DMS79 treated with DMSO at 0.1 percent for 48 hours (cell line): ENCODE data around the gene CHKB.
"Not testable (repeated sequence)": the region's sequence is repeated elsewhere in the genome, so short reads cannot be mapped to it uniquely, and the experiment has no call there.

Experiments used
- DNase-seq: peaks from one replicate; lab custom pipeline; 2025; lab: John Stamatoyannopoulos, UW

Gene CHKB

DNA sequence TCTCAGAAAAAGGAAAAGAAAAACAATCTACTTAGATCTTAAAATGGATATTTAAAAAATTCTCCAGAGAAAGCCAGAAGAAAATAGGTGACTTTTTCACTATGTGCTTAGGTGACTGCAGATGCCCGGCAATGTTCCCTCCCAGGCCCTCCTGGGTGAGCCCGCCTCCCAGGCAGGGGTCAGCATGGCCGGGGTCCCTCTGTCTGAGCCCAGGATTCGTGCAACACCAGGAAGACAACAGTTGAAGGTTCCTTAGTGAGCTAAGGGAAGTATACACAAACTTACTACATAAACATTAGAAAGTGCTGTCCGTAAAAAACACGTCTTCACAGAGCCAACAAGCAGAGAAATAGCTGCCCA is 29.5 kb upstream of the CHKB start:
- DNase-seq, result no peak

DNA sequence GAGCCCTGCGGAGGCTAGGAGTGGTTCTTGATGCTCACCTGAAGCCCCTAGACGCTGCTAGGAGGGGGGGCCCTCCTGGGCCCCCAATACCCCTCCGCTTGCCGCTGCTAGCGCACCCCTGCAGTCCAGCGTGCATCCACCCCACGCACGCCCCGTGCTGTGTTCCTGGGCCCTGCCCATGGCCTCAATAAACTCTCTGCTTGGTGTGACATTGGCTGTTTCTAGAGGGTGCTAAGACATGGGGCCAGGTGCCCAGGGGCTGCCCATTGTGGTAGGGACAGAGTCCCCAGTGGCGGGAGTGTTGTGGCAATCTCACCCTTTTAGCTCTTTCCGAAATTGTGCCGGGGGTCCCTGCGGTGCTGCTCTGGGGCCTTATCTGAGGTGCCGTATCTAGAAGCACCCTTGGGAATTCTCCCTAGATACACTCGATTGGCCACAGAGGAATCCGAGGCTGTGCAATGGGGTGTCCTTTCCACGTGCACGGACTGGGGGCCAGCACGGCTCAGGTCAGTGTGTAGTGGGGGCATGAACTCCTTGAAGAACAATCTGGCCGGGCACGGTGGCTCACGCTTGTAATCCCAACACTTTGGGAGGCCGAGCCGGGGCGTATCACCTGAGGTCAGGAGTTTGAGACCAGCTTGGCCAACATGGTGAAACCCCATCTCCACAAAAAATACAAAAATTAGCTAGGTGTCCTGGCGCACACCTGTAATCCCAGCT is 28.9 kb upstream of the CHKB start:
- no peak for DNase-seq

DNA sequence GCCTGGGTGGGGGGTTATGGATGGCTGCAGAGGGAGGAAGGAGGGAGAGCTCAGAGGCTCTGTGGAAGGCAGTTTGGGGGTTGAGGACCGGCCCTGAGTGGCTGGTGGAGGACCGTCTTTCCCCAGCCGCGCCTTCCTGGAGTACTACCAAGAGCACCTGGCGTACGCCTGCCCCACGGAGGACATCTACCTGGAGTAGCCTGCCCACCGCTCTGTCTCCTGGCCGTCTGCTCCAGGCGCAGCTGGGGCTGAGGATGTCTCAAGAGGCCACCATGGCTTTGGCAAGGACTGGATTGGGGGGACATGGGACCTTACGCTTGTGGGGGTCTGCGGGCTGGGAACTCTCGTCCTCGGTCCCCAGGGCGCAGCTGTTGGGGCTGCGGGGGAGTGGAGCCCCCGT is 27.9 kb upstream of the CHKB start:
- no peak for DNase-seq

DNA sequence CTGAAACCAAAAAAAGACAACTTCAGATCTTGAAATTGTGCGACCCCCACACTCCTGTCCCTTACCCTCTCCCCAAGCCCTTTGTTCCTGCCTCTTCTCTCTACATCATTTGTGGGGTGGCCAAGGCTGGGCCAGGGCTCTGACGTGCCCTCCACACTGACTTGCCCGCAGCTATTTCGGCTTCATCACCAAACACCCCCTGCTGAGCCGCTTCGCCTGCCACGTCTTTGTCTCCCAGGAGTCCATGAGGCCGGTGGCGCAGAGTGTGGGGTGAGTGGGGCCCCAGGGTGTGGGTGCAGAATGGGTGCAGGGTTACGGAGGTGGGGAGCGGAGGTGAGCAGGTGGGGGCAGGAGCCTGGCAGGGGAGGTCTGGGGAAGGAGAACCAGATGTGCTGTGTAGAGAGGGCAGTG is 27.4 kb upstream of the CHKB start:
- DNase-seq, result no peak

DNA sequence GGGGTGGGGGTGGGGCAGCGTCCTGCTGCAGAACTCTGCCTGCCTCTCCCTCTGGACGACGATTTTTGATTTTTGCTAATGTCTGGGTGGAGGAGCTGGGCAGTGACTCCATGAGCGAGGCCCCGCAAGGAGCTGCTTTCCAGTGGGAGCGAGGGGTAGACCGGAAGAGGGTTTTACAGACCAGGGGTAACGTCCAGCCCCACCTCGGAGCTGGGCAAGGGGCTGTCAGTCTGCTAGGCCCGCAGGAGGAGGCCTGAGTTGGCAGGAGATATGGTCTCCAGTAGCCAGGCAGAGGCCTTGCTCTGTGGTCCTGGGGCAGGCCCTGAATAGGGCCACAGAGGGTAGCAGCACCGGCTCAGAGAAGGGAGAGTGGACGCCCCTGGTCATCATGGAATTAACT is 26.9 kb upstream of the CHKB start:
- no peak for DNase-seq

DNA sequence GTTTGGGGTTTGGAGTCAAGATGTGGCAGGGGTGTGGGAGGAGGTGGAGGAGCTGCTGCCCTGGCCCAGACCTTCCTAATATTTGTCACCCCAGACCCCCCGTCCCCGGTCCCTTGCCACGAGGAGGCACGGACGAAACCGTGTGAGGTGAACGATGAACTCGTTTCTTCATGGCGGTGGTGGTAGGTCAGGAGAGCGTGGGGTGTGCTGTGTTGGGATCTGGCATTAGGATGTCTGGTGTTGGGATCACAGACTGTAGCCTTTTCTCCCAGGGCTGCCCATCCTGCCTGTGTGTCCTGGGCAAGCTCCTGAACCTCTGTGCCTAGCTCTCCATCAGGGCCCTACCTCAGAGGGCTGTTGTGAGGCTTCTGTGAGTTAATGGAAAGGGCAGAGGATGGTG is 26.3 kb upstream of the CHKB start:
- DNase-seq, result no peak

DNA sequence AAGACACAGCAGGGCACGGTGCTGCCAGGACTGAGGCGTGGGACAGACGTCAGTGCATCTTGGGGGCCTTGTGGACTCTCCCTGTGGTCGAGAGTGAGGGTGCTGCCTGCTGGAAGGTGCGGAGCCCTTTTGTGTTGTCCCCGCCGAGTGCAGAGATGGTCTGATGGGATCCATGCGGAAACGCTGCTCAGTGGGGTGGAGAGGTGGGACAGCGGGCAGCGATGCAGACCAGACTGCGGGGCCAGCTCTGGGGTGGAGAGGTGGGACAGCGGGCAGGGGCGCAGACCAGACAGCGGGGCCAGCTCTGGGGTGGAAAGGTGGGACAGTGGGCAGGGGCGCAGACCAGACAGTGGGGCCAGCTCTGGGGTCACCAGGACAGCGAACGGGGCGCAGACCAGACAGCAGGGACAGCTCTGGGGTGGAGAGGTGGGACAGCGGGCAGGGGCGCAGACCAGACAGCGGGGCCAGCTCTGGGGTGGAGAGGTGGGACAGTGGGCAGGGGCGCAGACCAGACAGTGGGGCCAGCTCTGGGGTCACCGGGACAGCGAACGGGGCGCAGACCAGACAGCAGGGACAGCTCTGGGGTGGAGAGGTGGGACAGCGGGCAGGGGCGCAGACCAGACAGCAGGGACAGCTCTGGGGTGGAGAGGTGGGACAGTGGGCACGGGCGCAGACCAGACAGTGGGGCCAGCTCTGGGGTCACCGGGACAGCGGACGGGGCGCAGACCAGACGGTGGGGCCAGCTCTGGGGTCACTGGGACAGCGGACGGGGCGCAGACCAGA is 25.6 kb upstream of the CHKB start:
- DNase-seq, result not testable (repeated sequence)

DNA sequence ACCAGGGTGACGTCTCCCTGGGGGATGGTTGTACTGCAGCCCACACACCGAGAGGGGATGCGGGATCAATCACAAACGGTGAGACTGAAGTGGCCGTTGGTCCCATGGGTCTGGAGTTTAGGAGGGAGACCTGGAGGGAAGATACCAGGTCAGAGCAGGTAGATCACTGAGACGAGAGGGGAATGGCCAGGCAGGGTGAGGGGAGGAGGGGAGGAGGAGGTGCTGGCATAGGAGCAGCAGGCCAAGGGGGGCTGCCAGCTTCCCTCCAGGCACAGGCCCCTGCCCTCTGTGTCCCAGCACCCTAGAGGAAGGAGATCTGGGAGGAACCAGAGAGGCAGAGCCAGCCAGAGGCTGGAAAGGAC is 25.0 kb upstream of the CHKB start:
- DNase-seq, result no peak

DNA sequence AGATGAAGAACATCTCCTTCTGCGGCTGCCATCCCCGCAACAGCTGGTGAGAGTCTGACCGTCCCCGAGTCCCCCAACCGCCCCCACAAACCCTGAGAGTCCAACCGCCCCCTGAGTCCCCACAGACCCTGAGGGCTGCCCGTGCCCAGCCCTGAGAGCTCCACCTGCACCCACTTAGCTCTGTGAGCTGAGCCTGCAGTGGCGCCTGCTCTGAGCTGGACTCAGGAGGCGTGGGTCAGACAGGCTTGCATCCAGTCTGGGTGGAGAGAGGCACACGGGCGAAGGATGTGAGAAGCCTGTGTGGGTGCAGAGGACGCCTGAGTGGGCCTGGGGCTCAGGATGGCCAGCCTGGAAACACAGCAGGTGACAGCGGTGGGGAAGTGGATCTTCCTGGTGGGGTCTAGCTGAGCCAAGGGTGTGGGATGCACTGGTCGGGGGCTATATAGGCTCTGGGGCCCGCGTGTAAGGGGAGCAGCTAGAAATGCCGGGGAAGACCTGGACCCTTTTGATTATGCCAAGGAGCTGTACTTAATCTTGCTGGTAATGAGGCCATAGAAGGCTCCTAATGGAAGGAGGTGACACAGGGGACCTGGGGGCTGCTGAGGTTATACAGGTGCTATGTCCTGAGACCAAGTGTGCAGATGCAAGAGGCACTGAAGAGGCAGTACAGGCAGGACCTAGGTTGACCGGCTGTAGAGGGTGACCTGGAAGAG is 24.5 kb upstream of the CHKB start:
- no peak for DNase-seq

DNA sequence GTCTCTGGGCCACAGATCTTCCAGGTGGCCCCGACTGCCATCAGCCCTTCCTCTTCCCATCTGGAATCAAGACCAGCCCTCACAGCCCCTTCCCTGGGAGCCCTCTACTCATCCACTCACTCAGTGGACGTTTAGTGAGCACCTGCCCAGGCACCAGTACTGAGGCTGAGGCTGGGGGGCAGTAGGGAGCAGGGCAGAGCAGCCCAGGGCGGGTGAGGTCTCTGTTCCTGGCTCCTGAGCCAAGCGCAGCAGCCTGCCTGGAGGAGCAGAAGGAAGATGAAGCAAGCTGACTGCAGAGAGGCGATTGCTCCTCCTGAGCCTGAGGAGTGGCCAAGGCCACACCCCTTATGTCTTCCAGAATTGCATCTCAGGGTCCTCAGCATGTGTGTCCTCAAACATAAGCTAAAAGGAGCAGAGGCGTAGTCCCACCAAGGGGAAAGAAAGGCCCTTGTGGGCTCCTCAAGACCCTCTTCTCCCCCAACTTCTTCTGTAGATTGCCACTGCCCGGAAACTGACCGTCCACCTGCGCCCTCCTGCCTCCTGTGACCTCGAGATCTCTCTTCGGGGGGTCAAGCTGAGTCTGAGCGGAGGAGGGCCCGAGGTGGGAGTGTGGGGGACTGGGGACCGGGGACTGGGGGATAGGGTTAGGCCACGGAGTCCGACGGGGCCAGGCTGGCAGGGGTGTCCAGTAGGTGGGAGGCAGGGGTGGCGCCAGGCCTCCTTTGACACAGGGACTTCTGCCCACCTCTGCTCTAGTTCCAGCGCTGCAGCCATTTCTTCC is 23.7 kb upstream of the CHKB start:
- DNase-seq, result no peak

DNA sequence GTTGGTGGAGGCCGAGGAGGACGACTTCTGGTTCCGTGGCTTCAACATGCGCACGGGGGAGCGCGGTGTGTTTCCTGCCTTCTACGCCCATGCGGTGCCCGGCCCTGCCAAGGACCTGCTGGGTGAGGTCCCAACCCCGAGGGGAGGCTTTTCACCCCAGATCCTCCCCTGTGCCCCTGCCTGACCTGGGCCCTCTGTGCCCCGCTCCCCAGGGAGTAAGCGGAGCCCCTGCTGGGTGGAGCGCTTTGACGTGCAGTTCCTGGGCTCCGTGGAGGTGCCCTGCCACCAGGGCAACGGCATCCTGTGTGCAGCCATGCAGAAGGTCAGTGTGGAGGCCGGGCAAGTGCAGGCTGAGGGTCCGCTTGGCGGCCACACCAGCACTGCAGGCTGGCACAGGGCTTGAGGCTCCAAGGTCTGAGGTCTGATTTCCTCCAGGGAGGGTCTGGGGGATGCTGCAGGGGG is 23.0 kb upstream of the CHKB start:
- DNase-seq, result no peak

DNA sequence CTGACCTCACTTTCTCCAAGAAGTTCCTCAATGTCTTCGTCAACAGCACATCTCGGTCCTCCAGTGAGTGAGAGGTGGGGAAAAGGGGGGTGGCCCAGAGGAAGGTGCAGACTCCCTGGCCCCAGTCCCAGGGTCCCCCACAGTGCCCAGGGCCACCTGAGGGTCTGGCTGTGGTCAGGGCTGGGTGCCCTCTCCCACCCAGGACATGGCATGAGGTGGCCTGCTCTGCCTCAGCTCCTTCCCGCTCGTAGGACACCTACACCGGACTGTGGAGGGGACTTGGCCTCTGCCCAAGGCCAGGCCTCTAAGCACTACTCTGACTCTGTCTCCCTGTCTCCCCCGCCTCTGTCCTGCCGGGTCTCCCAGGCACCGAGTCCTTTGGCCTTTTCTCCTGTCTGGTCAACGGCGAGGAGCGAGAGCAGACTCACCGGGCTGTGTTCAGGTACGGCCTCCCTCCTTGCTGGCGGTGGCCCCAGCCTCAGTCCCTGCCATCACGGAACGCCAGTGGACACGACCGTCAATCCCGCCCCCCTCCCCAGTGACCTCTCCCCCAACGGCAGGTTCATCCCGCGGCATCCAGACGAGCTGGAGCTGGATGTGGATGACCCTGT is 22.5 kb upstream of the CHKB start:
- DNase-seq, result no peak

DNA sequence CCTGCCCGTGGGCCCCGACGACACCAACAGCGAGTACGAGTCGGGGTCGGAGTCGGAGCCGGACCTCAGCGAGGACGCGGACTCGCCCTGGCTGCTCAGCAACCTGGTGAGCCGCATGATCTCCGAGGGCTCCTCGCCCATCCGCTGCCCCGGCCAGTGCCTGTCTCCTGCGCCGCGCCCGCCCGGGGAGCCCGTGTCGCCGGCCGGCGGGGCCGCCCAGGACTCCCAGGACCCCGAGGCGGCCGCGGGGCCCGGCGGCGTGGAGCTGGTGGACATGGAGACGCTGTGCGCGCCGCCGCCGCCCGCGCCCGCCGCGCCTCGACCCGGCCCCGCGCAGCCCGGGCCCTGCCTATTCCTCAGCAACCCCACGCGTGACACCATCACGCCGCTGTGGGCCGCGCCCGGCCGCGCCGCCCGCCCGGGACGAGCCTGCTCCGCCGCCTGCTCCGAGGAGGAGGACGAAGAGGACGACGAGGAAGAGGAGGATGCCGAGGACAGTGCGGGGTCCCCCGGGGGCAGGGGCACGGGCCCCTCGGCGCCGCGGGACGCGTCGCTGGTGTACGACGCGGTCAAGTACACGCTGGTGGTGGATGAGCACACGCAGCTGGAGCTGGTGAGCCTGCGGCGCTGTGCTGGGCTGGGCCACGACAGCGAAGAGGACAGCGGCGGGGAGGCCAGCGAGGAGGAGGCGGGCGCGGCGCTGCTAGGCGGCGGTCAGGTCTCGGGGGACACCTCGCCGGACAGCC is 21.8 kb upstream of the CHKB start:
- DNase-seq, result no peak

DNA sequence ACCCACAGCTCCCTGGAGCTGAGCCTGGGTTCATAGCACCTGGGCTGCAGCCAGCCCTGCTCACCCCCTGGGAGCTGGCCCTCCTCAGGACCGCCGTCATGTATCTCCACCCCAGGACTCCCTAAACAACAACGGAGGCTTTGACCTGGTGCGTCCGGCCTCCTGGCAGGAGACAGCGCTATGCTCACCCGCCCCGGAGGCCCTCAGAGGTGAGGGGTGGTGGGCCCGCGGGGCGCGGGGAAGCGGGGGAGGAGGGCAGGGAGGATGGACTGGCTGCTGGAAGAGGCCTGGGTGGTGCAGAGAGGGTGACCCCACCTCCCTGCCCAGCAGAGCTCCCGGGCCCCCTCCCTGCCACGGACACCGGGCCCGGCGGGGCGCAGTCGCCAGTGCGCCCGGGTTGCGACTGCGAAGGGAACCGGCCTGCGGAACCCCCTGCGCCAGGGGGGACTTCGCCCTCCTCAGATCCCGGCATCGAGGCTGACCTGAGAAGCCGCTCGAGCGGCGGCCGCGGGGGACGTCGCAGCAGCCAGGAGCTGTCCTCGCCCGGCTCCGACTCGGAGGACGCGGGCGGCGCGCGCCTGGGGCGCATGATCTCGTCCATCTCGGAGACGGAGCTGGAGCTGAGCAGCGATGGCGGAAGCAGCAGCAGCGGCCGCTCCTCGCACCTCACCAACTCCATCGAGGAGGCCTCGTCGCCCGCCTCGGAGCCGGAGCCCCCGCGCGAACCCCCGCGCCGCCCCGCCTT is 21.0 kb upstream of the CHKB start:
- DNase-seq, result no peak

DNA sequence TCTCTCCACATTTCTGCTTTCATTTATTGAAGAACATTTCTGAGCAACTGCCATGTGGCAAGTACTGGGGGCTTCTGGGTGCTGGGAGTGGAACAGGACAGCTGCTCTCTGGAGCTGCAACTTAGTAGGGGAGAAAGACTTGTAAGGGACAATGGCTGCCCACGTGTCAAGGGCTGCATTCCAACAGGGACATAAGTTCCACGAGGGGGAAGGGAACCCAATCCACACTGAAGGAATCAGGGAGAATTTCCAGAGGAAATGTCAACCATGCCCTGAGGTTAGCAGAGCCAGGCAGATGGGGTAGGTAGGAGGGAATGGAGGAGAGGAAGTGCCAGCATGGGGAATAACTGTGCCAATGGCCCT is 19.7 kb upstream of the CHKB start:
- no peak for DNase-seq

DNA sequence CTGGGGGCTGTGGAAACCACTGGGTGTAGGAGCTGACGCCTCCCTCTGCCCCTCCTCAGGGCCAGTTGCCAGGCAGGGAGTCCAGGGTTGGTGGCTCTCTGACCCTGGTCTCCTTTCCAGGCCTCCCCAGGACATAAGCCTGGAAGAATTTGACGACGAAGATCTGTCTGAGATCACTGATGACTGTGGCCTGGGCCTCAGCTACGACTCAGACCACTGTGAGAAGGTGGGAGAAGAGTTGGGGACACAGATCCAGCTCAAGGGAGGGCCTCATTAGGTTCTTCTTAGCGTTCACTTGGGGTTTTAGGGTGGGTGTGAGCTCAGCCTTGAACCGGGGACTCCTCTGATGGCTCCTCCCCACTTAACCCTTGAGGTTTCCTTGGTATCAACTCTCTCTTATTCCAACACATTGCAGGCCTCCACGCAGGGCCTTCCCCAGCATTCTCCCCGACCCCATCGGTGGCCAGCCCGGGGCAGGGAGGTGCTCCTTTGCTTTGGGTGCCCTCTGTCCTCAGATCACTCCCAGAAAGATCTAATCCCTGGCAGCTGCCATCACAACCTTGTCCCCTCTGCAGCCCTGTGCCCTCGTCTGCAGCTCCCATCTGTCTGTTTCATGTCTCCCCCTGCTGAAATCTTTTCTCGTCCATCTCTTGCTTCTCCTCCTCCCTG is 19.2 kb upstream of the CHKB start:
- DNase-seq, result no peak

DNA sequence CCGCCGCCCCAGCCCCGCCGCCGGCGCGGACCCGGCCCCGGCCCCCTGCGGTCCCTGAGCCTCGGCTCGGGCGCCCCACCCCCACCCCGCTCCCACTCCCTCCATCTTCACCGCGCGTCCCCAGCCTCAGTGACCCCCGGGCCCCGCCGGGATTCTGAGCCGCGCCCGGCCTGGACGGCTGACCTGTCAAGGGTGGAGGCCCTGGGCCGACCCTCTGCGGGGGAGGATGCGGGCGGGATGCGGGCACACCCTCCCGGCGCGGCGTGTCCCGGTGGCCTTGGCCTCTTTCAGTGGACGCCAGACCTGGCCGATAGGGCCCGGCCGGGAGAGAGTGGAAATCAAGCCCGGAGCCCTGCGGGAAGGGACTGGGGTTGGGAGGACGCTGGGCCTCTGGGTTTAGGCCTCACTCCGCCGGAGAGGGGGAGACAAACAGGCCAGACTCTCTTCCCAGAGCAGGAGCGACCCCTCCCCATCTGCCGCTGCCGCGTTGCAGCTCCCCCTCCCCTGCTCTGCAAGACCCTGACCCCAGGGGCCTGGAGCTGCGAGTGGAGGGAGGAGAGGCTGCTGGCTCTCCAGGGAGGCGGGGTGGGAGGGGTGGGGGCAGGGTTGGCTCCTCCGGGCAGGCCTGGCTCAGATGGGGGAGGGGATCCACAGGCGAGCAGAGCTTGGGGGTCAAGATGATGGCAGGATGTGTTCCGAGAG is 18.5 kb upstream of the CHKB start:
- DNase-seq, result no peak

DNA sequence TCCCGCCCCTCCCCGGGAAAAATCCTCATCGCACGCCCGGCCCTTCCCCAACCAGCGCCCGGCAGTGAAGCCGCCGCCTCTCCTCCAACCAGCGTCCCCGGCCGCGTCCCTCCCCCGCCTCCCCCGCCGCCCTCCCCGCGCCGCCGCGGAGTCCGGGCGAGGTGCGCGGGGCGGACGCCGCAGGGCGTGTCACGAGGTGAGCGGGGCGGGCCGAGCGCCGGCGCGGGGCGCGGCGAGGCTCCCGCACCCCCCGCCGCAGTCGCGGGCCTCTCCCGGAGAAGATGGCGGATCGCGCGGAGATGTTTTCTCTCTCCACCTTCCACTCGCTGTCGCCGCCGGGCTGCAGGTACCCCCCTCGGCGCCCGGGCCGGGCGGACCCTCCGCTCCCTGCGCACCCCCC is 17.9 kb upstream of the CHKB start, which contains the start of gene MAPK8IP2:
MAPK8IP2 (plus strand) TSS at position 256 of the 400 bp plus-strand sequence; CDS start at position 282, 26 bp downstream.
- no peak for DNase-seq

DNA sequence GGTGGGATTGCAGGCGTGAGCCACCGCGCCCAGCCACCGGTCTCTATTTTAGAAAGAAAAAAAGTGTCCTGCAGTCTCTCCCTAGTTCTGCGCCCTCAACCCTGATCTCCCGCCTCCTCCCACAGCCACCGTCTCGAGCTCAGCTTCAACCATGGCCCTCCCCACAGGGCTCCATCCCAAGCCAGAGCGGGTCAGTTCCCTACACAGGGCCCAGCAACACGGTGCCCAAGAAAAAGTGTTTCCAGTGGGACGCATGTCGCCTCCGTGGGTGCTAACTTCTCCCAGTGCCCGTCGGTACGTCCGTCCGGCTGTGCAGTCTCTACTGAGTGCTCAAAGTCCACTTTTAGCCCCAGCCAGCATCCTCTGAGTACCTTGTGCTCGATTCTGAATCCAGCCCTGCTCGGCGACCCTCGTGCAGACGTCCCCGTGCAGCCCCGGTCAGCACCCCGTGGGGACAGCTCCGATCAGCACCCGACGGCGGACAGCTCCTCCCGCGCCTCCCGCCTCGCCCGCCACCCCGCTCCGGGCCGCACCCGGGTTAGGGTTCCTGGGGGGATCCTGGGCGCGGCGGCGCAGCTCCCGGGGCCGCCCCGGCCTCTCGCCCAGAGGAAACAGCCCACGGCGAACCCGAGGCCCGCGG is 17.3 kb upstream of the CHKB start:
- DNase-seq, result no peak
